Mucosa of rectum (tissue), 2 donors: Measurements from ENCODE around the gene HMCN1.

Experiments used
- H3K27ac ChIP-seq, 2 donors: one replicate each; pipeline ENCODE4 v1.7.0; 2013; ENCODE audit warnings: inconsistent platforms in 2 of 2, low read depth in 2 of 2, low read length in 2 of 2
- H3K27me3 ChIP-seq, 2 donors: one replicate each; pipeline ENCODE4 v1.7.0; 2013; ENCODE audit warnings: low read length in 2 of 2; ENCODE audit not compliant: control insufficient read depth in 2 of 2, insufficient read depth in 2 of 2
- H3K36me3 ChIP-seq, 2 donors: one replicate each; pipeline ENCODE4 v1.7.0; 2013; ENCODE audit warnings: low read length in 2 of 2; ENCODE audit not compliant: control insufficient read depth in 2 of 2, insufficient read depth in 2 of 2
- H3K4me1 ChIP-seq, 2 donors: one replicate each; pipeline ENCODE4 v1.7.0; 2013; ENCODE audit warnings: low read length in 2 of 2, mild to moderate bottlenecking in 1 of 2; ENCODE audit not compliant: control insufficient read depth in 2 of 2, insufficient read depth in 2 of 2
- H3K4me3 ChIP-seq, 2 donors: one replicate each; pipeline ENCODE4 v1.7.0; 2013; ENCODE audit warnings: low read length in 2 of 2
- H3K9ac ChIP-seq, 2 donors: one replicate each; pipeline ENCODE4 v1.7.0; 2013; ENCODE audit warnings: low read length in 2 of 2, low read depth in 1 of 2, mild to moderate bottlenecking in 1 of 2
- H3K9me3 ChIP-seq, 2 donors: one replicate each; pipeline ENCODE4 v1.7.0; 2013; ENCODE audit warnings: low read length in 2 of 2; ENCODE audit not compliant: control insufficient read depth in 2 of 2
- donor health status: healthy.
- donor health status: Normal muscosa, but diverticular disease.

HMCN1 gene

DNA sequence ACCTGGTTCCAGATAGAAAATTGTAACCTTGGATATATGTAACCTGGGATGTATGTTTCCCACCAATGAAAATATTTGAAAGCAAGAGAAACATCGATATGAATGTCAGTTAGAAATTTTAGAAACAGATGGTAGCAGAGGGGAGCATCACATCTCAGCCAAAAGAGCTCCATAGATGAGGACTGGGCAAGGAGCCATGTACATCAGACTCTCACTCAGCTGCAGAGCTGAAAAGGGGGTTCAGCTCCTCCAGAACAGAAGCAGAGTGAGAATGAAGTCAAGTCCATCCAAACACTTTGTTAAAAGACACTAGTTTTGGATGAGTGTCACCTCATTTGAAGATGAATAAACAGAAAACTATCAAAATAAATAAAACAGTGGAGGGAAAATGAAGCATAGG lies 202.4 kb downstream of the HMCN1 start:
- Histone ChIP-seq H3K9me3 (no peaks in the 10 kb centered on the region), H3K4me1 (no peaks in the 10 kb centered on the region), H3K27me3 (no peaks in the 10 kb centered on the region), H3K4me3 (no peak overlapping the region), H3K36me3 (no peaks in the 10 kb centered on the region), H3K27ac (no peak overlapping the region), H3K9ac (no peak overlapping the region)

- H3K36me3 ChIP-seq, result no peaks in the 10 kb centered on the region
- H3K4me3 ChIP-seq, result no peak overlapping the region
- H3K27me3 ChIP-seq, result no peaks in the 10 kb centered on the region
- H3K9me3 ChIP-seq, result no peaks in the 10 kb centered on the region
- no peak overlapping the region for H3K9ac ChIP-seq
- H3K4me1 ChIP-seq, result no peaks in the 10 kb centered on the region
- no peak overlapping the region for H3K27ac ChIP-seq
These were observed 204.2 kb downstream of the HMCN1 start for GRCh38 chr1:185938396-185938795.

DNA sequence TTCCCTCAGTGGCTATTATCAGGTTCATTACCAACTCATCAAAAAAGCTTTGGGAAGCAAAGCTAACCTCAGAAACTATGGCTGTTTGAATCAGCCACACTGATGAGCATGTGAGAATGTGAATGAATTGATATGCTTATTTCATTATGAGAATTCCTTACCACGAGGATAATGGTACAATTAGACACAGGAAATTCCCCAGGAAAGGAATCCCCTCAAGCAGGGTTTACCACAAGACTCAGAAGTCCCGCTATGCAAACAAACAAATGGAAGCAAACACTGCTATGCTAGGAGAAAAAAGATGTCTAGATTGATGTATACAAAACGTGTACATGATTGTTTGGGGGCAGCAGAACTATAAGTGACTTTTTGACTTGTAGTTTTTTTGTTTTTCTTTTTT lies 205.0 kb downstream of the HMCN1 start:
- Histone ChIP-seq H3K4me3 (no peak overlapping the region), H3K9me3 (no peaks in the 10 kb centered on the region), H3K36me3 (no peaks in the 10 kb centered on the region), H3K27ac (no peak overlapping the region), H3K27me3 (no peaks in the 10 kb centered on the region), H3K9ac (no peak overlapping the region), H3K4me1 (no peaks in the 10 kb centered on the region)

- Histone ChIP-seq H3K36me3 (no peaks in the 10 kb centered on the region), H3K27ac (no peak overlapping the region), H3K9ac (no peak overlapping the region), H3K27me3 (no peaks in the 10 kb centered on the region), H3K4me1 (no peaks in the 10 kb centered on the region), H3K4me3 (no peak overlapping the region), H3K9me3 (no peaks in the 10 kb centered on the region)
These were observed 208.8 kb downstream of the HMCN1 start for GRCh38 chr1:185942961-185943360.

- no peaks in the 10 kb centered on the region for H3K9me3 ChIP-seq
- no peak overlapping the region for H3K9ac ChIP-seq
- no peaks in the 10 kb centered on the region for H3K27me3 ChIP-seq
- no peaks in the 10 kb centered on the region for H3K4me1 ChIP-seq
- no peak overlapping the region for H3K4me3 ChIP-seq
- no peaks in the 10 kb centered on the region for H3K36me3 ChIP-seq
- H3K27ac ChIP-seq, result no peak overlapping the region
These were observed 222.7 kb downstream of the HMCN1 start for GRCh38 chr1:185956881-185957280.

- Histone ChIP-seq H3K27me3 (no peaks in the 10 kb centered on the region), H3K27ac (no peak overlapping the region), H3K36me3 (no peaks in the 10 kb centered on the region), H3K4me3 (no peak overlapping the region), H3K4me1 (no peaks in the 10 kb centered on the region), H3K9ac (no peak overlapping the region), H3K9me3 (no peaks in the 10 kb centered on the region)
These were observed 223.5 kb downstream of the HMCN1 start for GRCh38 chr1:185957441-185958363.

- no peaks in the 10 kb centered on the region for H3K27me3 ChIP-seq
- no peaks in the 10 kb centered on the region for H3K9me3 ChIP-seq
- no peak overlapping the region for H3K4me3 ChIP-seq
- no peak overlapping the region for H3K27ac ChIP-seq
- no peak overlapping the region for H3K9ac ChIP-seq
- no peaks in the 10 kb centered on the region for H3K4me1 ChIP-seq
- H3K36me3 ChIP-seq, result no peaks in the 10 kb centered on the region
These were observed 226.5 kb downstream of the HMCN1 start for GRCh38 chr1:185960422-185961321.

GRCh38 chr1:185961664-185962063 lies 227.5 kb downstream of the HMCN1 start:
- H3K27me3 ChIP-seq, result no peaks in the 10 kb centered on the region
- H3K9ac ChIP-seq, result no peak overlapping the region
- no peak overlapping the region for H3K27ac ChIP-seq
- no peak overlapping the region for H3K4me3 ChIP-seq
- H3K36me3 ChIP-seq, result no peaks in the 10 kb centered on the region
- no peaks in the 10 kb centered on the region for H3K4me1 ChIP-seq
- H3K9me3 ChIP-seq, result no peaks in the 10 kb centered on the region

GRCh38 chr1:185964946-185965345 lies 230.8 kb downstream of the HMCN1 start:
- Histone ChIP-seq H3K4me3 (no peak overlapping the region), H3K27ac (no peak overlapping the region), H3K9ac (no peak overlapping the region), H3K9me3 (no peaks in the 10 kb centered on the region), H3K4me1 (no peaks in the 10 kb centered on the region), H3K36me3 (no peaks in the 10 kb centered on the region), H3K27me3 (no peaks in the 10 kb centered on the region)

- no peak overlapping the region for H3K27ac ChIP-seq
- no peaks in the 10 kb centered on the region for H3K4me1 ChIP-seq
- H3K4me3 ChIP-seq, result no peak overlapping the region
- no peaks in the 10 kb centered on the region for H3K9me3 ChIP-seq
- no peaks in the 10 kb centered on the region for H3K27me3 ChIP-seq
- no peak overlapping the region for H3K9ac ChIP-seq
- H3K36me3 ChIP-seq, result no peaks in the 10 kb centered on the region
These were observed 231.7 kb downstream of the HMCN1 start for GRCh38 chr1:185965870-185966269.
